Measurements from ENCODE around the gene CPTP.

GRCh38 chr1:1312450-1313314 is 11.9 kb upstream of the CPTP start:
- TF ChIP-seq CTCF (conservative IDR thresholded peaks at IDR 0.05; ENCODE audit: low read depth, low read length) (no peak), EZH2 (IDR thresholded peaks at IDR 0.05; ENCODE audit: low read length, unreplicated experiment) (no peak)

All from PC-3 (cell line).